WTC11 (cell line): Measurements from ENCODE around the gene ARHGAP10. TPM values are rescaled to one million over a fixed set of nuclear protein-coding genes. Genes with fewer than 3 reads are reported as not detected.

ENCODE experiments used
- ATAC-seq: fragments of 200-7000 bp; cut with Tn5 transposase; 2 replicates; pipeline ENCODE4 v1.10.0; 2021; ENCODE audit warnings: mild to moderate bottlenecking, moderate library complexity
- CTCF ChIA-PET: fragments of 300-600 bp; sonication (Branson Sonifier 250); formaldehyde crosslinking; loops from one replicate; lab custom pipeline; 2021; ENCODE audit warnings: antibody characterized with exemption; lab: Charles Lee
- POLR2A ChIA-PET: fragments of 350-600 bp; sonication (Branson Sonifier 250); formaldehyde crosslinking; loops from one replicate; lab custom pipeline; 2021; ENCODE audit warnings: antibody characterized with exemption; lab: Charles Lee
- DNase-seq: peaks from one replicate; pipeline ENCODE4 v3.0.0; 2021; ENCODE audit warnings: low spot score
- H3K27ac Mint-ChIP-seq: 2 replicates; pipeline ENCODE4 v1.8.0; 2021; ENCODE audit warnings: mixed read lengths
- H3K27me3 Mint-ChIP-seq: 2 replicates; pipeline ENCODE4 v1.8.0; 2021; ENCODE audit warnings: low read depth, mild to moderate bottlenecking, moderate library complexity, mixed read lengths
- H3K36me3 Mint-ChIP-seq: 2 replicates; pipeline ENCODE4 v1.8.0; 2021; ENCODE audit warnings: mixed read lengths
- H3K4me1 Mint-ChIP-seq: 2 replicates; pipeline ENCODE4 v1.8.0; 2022; ENCODE audit warnings: mixed read lengths
- H3K4me3 Mint-ChIP-seq: 2 replicates; pipeline ENCODE4 v1.8.0; 2021; ENCODE audit warnings: mild to moderate bottlenecking, moderate library complexity, mixed read lengths
- H3K9me3 Mint-ChIP-seq: 2 replicates; pipeline ENCODE4 v1.8.0; 2021; ENCODE audit warnings: mixed read lengths
- ERG ChIP-seq: fragments of 250-450 bp; sonication (Bioruptor Pico); IDR thresholded peaks from 2 replicates; pipeline ENCODE4 v1.8.0; 2021; ENCODE audit warnings: mild to moderate bottlenecking
- ETV6 ChIP-seq: sonication (generic); formaldehyde crosslinking; IDR thresholded peaks from 2 replicates; pipeline ENCODE4 v1.8.1; 2022; ENCODE audit warnings: mild to moderate bottlenecking, missing genetic modification reagents
- GABPB1 ChIP-seq: sonication (generic); formaldehyde crosslinking; IDR thresholded peaks from 2 replicates; pipeline ENCODE4 v1.8.1; 2023; ENCODE audit warnings: mild to moderate bottlenecking, missing genetic modification reagents
- HMGA2 ChIP-seq: fragments of 250-450 bp; sonication (Bioruptor Pico); IDR thresholded peaks from 2 replicates; pipeline ENCODE4 v1.4.0; 2021; ENCODE audit warnings: mild to moderate bottlenecking, moderate library complexity
- JAZF1 ChIP-seq: fragments of 250-450 bp; sonication (Bioruptor Pico); IDR thresholded peaks from 2 replicates; pipeline ENCODE4 v1.9.0; 2021; ENCODE audit warnings: moderate library complexity, mild to moderate bottlenecking, inconsistent platforms
- JUN ChIP-seq: sonication (generic); formaldehyde crosslinking; IDR thresholded peaks from 2 replicates; pipeline ENCODE4 v1.8.0; 2023; ENCODE audit warnings: mild to moderate bottlenecking, missing genetic modification reagents
- MXD4 ChIP-seq: fragments of 250-450 bp; sonication (Bioruptor Pico); IDR thresholded peaks from 2 replicates; pipeline ENCODE4 v1.8.0; 2021; ENCODE audit warnings: mild to moderate bottlenecking, moderate library complexity, borderline replicate concordance
- MYBL2 ChIP-seq: sonication (generic); formaldehyde crosslinking; IDR thresholded peaks from 2 replicates; pipeline ENCODE4 v1.8.1; 2023; ENCODE audit warnings: mild to moderate bottlenecking, moderate library complexity, missing genetic modification reagents
- NFE2L1 ChIP-seq: sonication (generic); formaldehyde crosslinking; IDR thresholded peaks from 2 replicates; pipeline ENCODE4 v1.8.1; 2023; ENCODE audit warnings: missing genetic modification reagents
- NR3C1 ChIP-seq: sonication (generic); formaldehyde crosslinking; conservative IDR thresholded peaks from 2 replicates; pipeline ENCODE4 v1.8.1; 2023; ENCODE audit warnings: low read depth, mild to moderate bottlenecking, missing genetic modification reagents
- TCF7 ChIP-seq: sonication (generic); formaldehyde crosslinking; IDR thresholded peaks from 2 replicates; pipeline ENCODE4 v1.8.0; 2022; ENCODE audit warnings: mild to moderate bottlenecking, low read depth, missing genetic modification reagents, moderate library complexity
- TEAD1 ChIP-seq: sonication (generic); formaldehyde crosslinking; IDR thresholded peaks from 2 replicates; pipeline ENCODE4 v1.8.0; 2022; ENCODE audit warnings: mild to moderate bottlenecking, missing genetic modification reagents
- USF1 ChIP-seq: sonication (generic); formaldehyde crosslinking; IDR thresholded peaks from 2 replicates; pipeline ENCODE4 v1.8.0; 2022; ENCODE audit warnings: mild to moderate bottlenecking, missing genetic modification reagents
- ZBTB21 ChIP-seq: sonication (generic); formaldehyde crosslinking; IDR thresholded peaks from 2 replicates; pipeline ENCODE4 v1.8.1; 2023; ENCODE audit warnings: mild to moderate bottlenecking, missing genetic modification reagents, borderline replicate concordance
- ZNF396 ChIP-seq: fragments of 250-450 bp; sonication (Bioruptor Pico); IDR thresholded peaks from 2 replicates; pipeline ENCODE4 v1.8.0; 2021; ENCODE audit warnings: mild to moderate bottlenecking, moderate library complexity, borderline replicate concordance
- ZNF416 ChIP-seq: fragments of 250-450 bp; sonication (Bioruptor Pico); IDR thresholded peaks from 2 replicates; pipeline ENCODE4 v1.9.0; 2021; ENCODE audit warnings: mild to moderate bottlenecking, inconsistent platforms
- total RNA-seq: library from RNA; stranded (reverse); gene quantifications from 3 replicates; pipeline ENCODE4 v1.2.3, GENCODE V29; 2021
- TF ChIP-seq, protein P1 (sequence below): sonication (generic); formaldehyde crosslinking; IDR thresholded peaks from 2 replicates; pipeline ENCODE4 v1.8.0; 2022; ENCODE audit warnings: missing genetic modification reagents
- TF ChIP-seq, protein P2 (sequence below): sonication (generic); formaldehyde crosslinking; IDR thresholded peaks from 2 replicates; pipeline ENCODE4 v1.8.1; 2022; ENCODE audit warnings: mild to moderate bottlenecking, missing genetic modification reagents, moderate library complexity, borderline replicate concordance

The ARHGAP10 gene
- total RNA-seq, 1 experiment from 2014 or later, result 9.6 TPM

DNA sequence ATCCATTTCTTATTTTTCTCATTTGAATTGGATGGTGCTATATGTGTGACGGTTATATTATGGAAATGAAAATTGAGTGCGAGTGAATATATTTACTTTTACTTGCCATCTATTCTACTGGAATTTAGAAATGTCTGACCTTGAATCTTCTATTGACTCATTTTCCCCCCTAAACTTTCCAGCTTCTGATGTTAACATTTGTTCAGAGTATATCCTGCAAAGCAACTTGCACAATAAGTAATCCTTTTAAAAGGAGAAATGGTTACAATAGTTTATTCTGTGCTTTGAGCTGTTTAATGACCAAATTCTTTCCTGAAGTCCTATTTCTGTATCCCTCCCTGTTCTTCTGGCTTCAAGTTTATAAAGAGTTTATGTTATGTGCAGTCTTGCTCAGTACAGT lies 116.7 kb downstream of the ARHGAP10 start (continued):
- TF ChIP-seq, protein P1, sequence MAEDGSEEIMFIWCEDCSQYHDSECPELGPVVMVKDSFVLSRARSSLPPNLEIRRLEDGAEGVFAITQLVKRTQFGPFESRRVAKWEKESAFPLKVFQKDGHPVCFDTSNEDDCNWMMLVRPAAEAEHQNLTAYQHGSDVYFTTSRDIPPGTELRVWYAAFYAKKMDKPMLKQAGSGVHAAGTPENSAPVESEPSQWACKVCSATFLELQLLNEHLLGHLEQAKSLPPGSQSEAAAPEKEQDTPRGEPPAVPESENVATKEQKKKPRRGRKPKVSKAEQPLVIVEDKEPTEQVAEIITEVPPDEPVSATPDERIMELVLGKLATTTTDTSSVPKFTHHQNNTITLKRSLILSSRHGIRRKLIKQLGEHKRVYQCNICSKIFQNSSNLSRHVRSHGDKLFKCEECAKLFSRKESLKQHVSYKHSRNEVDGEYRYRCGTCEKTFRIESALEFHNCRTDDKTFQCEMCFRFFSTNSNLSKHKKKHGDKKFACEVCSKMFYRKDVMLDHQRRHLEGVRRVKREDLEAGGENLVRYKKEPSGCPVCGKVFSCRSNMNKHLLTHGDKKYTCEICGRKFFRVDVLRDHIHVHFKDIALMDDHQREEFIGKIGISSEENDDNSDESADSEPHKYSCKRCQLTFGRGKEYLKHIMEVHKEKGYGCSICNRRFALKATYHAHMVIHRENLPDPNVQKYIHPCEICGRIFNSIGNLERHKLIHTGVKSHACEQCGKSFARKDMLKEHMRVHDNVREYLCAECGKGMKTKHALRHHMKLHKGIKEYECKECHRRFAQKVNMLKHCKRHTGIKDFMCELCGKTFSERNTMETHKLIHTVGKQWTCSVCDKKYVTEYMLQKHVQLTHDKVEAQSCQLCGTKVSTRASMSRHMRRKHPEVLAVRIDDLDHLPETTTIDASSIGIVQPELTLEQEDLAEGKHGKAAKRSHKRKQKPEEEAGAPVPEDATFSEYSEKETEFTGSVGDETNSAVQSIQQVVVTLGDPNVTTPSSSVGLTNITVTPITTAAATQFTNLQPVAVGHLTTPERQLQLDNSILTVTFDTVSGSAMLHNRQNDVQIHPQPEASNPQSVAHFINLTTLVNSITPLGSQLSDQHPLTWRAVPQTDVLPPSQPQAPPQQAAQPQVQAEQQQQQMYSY, result no peak
- TF ChIP-seq TEAD1 (CRISPR knock-in tag), result no peak

DNA sequence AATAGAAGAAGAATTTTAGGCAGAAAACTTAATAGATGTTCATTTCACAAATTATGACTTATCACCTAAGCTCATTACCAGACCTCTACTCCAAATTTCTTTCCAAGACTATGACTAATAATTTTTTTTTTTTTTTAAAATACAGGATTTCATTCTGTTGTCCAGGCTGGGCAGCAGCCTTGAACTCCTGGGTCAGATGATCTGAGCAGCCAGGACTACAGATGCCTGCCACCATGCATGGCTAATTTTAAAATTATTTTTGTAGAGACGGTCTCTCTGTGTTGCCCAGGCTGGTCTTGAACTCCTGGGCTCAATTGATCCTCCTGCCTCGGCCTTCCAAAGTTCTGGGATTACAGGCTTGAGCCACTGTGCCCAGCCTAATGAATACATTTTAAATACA lies 119.2 kb downstream of the ARHGAP10 start:
- Mint-ChIP-seq H3K36me3 (peaks cover 10% of the 10 kb centered on the region), H3K27me3 (no peaks in the 10 kb centered on the region), H3K9me3 (peaks cover 10% of the 10 kb centered on the region), H3K4me3 (no peak overlapping the region), H3K27ac (no peak overlapping the region), H3K4me1 (peaks cover 16% of the 10 kb centered on the region)
- POLR2A ChIA-PET, result no interaction called here
- CTCF ChIA-PET, result interaction anchor here (3.3 kb wide), 1 partner anchor 16 kb away, joined by 18 read pairs; no protein-coding TSS in a partner anchor
- TF ChIP-seq JAZF1 (CRISPR knock-in tag) (no peak), TCF7 (CRISPR knock-in tag) (no peak), ZBTB21 (CRISPR knock-in tag) (no peak), ZNF416 (CRISPR knock-in tag) (no peak), MXD4 (no peak), ZNF396 (no peak), ERG (CRISPR knock-in tag) (no peak), JUN (CRISPR knock-in tag) (no peak)
- TF ChIP-seq, protein P2, sequence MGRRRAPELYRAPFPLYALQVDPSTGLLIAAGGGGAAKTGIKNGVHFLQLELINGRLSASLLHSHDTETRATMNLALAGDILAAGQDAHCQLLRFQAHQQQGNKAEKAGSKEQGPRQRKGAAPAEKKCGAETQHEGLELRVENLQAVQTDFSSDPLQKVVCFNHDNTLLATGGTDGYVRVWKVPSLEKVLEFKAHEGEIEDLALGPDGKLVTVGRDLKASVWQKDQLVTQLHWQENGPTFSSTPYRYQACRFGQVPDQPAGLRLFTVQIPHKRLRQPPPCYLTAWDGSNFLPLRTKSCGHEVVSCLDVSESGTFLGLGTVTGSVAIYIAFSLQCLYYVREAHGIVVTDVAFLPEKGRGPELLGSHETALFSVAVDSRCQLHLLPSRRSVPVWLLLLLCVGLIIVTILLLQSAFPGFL (CRISPR knock-in tag), result no peak
- DNase-seq, result no peak
- no peak for ATAC-seq

GRCh38 chr4:147853706-147854105 lies 121.8 kb downstream of the ARHGAP10 start:
- CTCF ChIA-PET, result interaction anchor here (1.8 kb wide), 1 partner anchor 14 kb away, joined by 10 read pairs; no protein-coding TSS in a partner anchor
- no peak for ATAC-seq

More at GRCh38 chr4:147853706-147854105, 121.8 kb downstream of the ARHGAP10 start:
- H3K4me1 Mint-ChIP-seq, result peaks cover 15% of the 10 kb centered on the region
- H3K27me3 Mint-ChIP-seq, result no peaks in the 10 kb centered on the region
- H3K4me3 Mint-ChIP-seq, result no peak overlapping the region
- H3K27ac Mint-ChIP-seq, result no peak overlapping the region
- H3K9me3 Mint-ChIP-seq, result peaks cover 10% of the 10 kb centered on the region
- TF ChIP-seq ERG (CRISPR knock-in tag), result no peak
- no peak for TF ChIP-seq ETV6 (CRISPR knock-in tag)
- no peak for TF ChIP-seq NR3C1 (CRISPR knock-in tag)
- no peak for TF ChIP-seq JAZF1 (CRISPR knock-in tag)
- no peak for TF ChIP-seq USF1
- TF ChIP-seq, protein P1, result no peak
- no peak for TF ChIP-seq NFE2L1 (CRISPR knock-in tag)
- no peak for TF ChIP-seq HMGA2 (CRISPR knock-in tag)
- no peak for TF ChIP-seq MYBL2 (CRISPR knock-in tag)
- TF ChIP-seq GABPB1 (CRISPR knock-in tag), result no peak
- peaks cover 10% of the 10 kb centered on the region for H3K36me3 Mint-ChIP-seq
- no peak for DNase-seq
- POLR2A ChIA-PET, result no interaction called here
